Colonic mucosa (tissue), 4 donors: ENCODE data around the gene OGT. TPM values are rescaled to one million over a fixed set of nuclear protein-coding genes. Genes with fewer than 3 reads are reported as not detected.
"Not testable (repeated sequence)": the region's sequence is repeated elsewhere in the genome, so short reads cannot be mapped to it uniquely, and the experiment has no call there.

Experiments
- DNase-seq: peaks from one replicate; pipeline ENCODE4 v3.0.0-alpha.2; 2020
- H3K27ac ChIP-seq: fragments of 200-600 bp; one replicate; pipeline ENCODE4 v1.8.0; 2021
- H3K27me3 ChIP-seq: fragments of 200-600 bp; one replicate; pipeline ENCODE4 v1.8.0; 2021
- H3K36me3 ChIP-seq: fragments of 200-600 bp; one replicate; pipeline ENCODE4 v1.8.0; 2021
- H3K4me1 ChIP-seq: fragments of 200-600 bp; one replicate; pipeline ENCODE4 v1.8.0; 2021; ENCODE audit warnings: mild to moderate bottlenecking
- H3K4me3 ChIP-seq: fragments of 200-600 bp; one replicate; pipeline ENCODE4 v1.8.0; 2021
- H3K9ac ChIP-seq, 2 donors: one replicate each; pipeline ENCODE4 v1.7.0; 2013; ENCODE audit warnings: control low read depth in 2 of 2, low read depth in 2 of 2, low read length in 2 of 2
- H3K9me3 ChIP-seq: fragments of 200-600 bp; one replicate; pipeline ENCODE4 v1.8.0; 2021
- intact Hi-C: fragments of 100-400 bp; cut with DNase I; formaldehyde crosslinking; loops from one replicate; pipeline ENCODE4 v1.14.1; 2022
- total RNA-seq, 2 donors: library from RNA; stranded (reverse); fragmentation: NEBNext Ultra II Directional in 1 of 2; extraction: Animal tissue kit (Norgen Biotek cat#: 25700) in 1 of 2; gene quantifications; one replicate each; pipeline ENCODE4 v1.2.1, GENCODE V29; 2021
- TF ChIP-seq, protein P1 (sequence below): fragments of 200-600 bp; IDR thresholded peaks from one replicate; pipeline ENCODE4 v1.8.0; 2022; ENCODE audit warnings: antibody characterized with exemption, mild to moderate bottlenecking
- donor health status: healthy.
- donor health status: DM: no; HTN: no; CAD: no.
- donor health status: DM: no; HTN: no; CAD: no.

OGT gene
- total RNA-seq, 2 donors from 2014 or later, result 75.0 to 80.6 TPM

DNA sequence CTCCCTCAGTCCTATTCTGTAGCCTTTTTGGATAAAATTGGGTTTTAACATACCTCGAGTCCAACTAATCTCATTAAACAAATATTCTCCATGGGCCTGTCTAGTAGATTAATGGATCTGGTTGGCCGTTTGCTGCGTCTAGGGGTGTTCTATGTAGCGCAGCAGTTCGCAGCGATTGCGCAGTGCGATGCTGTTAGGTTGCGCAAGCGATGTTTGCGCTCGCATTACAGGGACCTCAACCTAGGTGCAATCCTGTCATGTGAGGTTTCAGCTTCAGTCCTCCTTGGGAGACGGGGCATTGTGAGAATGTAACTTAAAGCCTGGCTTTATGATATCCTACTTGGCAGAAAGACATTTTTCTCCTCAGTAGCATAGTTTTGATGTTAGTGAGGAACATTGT is 14.0 kb downstream of the OGT start:
- intact Hi-C loops, result no loop called here
- H3K36me3 ChIP-seq, result no peaks in the 10 kb centered on the region

DNA sequence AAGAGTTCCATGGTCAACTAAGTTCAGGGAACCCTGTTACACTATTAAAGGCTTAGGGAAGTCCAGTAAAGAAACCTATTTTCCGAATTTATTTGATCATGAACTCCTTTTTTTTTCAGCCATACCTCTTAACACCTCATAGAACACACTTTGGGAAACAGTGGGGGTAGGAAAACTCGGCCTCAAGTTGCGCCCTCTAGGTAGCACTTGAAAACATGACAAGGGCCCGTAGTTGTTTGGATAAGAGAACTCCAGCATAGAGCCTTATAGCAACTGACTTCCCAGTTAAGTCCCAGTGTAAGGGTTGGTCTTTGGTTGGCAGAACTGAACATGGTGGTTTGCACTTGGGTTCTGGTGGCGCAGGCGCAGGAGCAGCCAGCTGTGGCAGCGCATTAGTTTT is 14.4 kb downstream of the OGT start:
- Histone ChIP-seq H3K9ac (no peak overlapping the region), H3K4me3 (no peak overlapping the region), H3K4me1 (no peaks in the 10 kb centered on the region), H3K9me3 (no peaks in the 10 kb centered on the region), H3K27ac (no peak overlapping the region), H3K27me3 (no peaks in the 10 kb centered on the region), H3K36me3 (no peaks in the 10 kb centered on the region)
- no peak for DNase-seq
- intact Hi-C loops, result no loop called here
- TF ChIP-seq, protein P1, sequence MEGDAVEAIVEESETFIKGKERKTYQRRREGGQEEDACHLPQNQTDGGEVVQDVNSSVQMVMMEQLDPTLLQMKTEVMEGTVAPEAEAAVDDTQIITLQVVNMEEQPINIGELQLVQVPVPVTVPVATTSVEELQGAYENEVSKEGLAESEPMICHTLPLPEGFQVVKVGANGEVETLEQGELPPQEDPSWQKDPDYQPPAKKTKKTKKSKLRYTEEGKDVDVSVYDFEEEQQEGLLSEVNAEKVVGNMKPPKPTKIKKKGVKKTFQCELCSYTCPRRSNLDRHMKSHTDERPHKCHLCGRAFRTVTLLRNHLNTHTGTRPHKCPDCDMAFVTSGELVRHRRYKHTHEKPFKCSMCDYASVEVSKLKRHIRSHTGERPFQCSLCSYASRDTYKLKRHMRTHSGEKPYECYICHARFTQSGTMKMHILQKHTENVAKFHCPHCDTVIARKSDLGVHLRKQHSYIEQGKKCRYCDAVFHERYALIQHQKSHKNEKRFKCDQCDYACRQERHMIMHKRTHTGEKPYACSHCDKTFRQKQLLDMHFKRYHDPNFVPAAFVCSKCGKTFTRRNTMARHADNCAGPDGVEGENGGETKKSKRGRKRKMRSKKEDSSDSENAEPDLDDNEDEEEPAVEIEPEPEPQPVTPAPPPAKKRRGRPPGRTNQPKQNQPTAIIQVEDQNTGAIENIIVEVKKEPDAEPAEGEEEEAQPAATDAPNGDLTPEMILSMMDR, result no peak

More for the DNA sequence above, 14.0 kb downstream of the OGT start:
- no peaks in the 10 kb centered on the region for H3K9me3 ChIP-seq
- no peak overlapping the region for H3K9ac ChIP-seq
- H3K27ac ChIP-seq, result no peak overlapping the region
- TF ChIP-seq, protein P1, result no peak
- no peaks in the 10 kb centered on the region for H3K4me1 ChIP-seq
- H3K27me3 ChIP-seq, result no peaks in the 10 kb centered on the region
- H3K4me3 ChIP-seq, result no peak overlapping the region
- DNase-seq, result no peak

DNA sequence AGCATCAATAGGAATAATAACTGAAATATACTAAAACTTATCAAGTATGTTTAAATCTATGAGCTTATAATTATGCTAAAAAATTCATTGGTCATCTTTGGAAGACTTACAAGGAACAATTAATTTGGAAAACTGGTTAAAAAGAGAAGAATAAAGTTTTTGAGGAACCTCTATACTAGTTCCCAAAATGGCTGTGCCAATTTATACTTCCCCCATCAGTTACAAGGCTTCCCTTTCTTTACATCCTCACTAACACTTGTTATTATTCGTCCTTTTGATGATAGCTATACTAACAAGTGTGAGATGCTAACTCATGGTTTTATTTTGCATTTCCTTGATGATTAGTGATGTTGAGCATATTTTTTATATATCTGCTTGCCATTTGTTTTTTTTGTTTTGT is 17.1 kb downstream of the OGT start:
- Histone ChIP-seq H3K36me3 (no peaks in the 10 kb centered on the region), H3K27ac (no peak overlapping the region), H3K9ac (no peak overlapping the region), H3K4me1 (no peaks in the 10 kb centered on the region), H3K4me3 (no peak overlapping the region), H3K27me3 (no peaks in the 10 kb centered on the region), H3K9me3 (no peaks in the 10 kb centered on the region)
- no peak for DNase-seq
- TF ChIP-seq, protein P1, result no peak
- intact Hi-C loops, result no loop called here

DNA sequence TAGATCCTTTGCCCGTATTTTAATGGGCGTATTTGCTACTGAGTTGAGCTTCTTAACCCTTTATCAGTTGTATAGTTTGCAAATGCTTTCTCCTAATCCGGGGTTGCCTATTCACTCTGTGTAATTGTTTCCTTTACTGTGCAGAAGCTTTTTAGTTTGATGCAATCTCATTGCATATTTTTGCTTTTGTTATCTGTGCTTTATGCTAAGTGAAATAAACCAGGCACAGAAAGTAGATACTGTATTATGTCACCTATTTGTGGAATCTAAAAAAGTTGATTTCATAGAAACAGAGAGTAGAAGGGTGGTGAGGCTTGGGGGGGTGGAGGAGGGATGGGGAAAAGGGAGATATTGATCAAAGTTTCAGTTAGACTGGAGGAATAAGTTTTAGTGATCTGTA is 17.7 kb downstream of the OGT start:
- H3K4me1 ChIP-seq, result no peaks in the 10 kb centered on the region
- no peaks in the 10 kb centered on the region for H3K27me3 ChIP-seq
- H3K9me3 ChIP-seq, result no peaks in the 10 kb centered on the region
- H3K27ac ChIP-seq, result no peak overlapping the region
- no peaks in the 10 kb centered on the region for H3K36me3 ChIP-seq
- intact Hi-C loops, result no loop called here
- TF ChIP-seq, protein P1, result no peak
- no peak for DNase-seq
- no peak overlapping the region for H3K4me3 ChIP-seq
- no peak overlapping the region for H3K9ac ChIP-seq

DNA sequence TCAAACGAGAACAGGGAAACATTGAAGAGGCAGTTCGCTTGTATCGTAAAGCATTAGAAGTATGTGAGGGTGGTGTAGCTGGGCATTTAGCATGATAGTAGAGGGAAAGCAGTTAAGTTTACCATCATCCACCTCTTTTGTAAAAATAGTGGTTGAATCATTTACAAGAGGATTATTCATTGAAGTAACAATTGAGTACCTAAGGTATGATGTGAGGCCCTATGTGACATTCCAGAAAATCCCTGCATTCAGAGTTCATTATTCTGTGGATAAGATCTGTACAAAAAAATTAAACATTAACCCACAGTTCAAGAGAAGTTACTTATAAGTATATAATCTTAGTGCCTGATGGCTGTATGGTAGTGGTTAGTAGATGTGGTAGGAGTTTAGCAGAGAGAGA is 23.1 kb downstream of the OGT start:
- no peak for DNase-seq
- Histone ChIP-seq H3K36me3 (peaks cover 5% of the 10 kb centered on the region), H3K9ac (no peak overlapping the region), H3K27me3 (no peaks in the 10 kb centered on the region), H3K27ac (no peak overlapping the region), H3K4me1 (no peaks in the 10 kb centered on the region), H3K9me3 (no peaks in the 10 kb centered on the region), H3K4me3 (no peak overlapping the region)
- TF ChIP-seq, protein P1, result no peak
- intact Hi-C loops, result no loop called here

DNA sequence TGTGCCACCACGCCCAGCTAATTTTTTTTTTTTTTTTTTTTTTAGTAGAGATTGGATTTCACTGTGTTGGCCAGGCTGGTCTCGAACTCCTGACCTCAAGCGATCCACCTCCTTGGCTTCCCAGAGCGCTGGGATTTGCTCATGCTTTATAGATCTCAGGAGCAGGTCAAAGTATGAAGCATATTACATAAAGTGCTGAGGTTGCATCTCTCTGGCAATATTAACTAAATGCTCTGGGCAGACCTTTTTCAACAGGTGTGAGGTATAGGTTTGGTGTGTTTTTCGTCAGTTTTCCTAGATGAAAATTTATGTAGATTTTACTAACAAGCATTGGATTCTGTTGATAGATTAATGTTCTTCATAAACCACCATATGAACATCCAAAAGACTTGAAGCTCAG is 26.0 kb downstream of the OGT start:
- Histone ChIP-seq H3K9ac (no peak overlapping the region), H3K36me3 (peaks cover 5% of the 10 kb centered on the region), H3K27me3 (no peaks in the 10 kb centered on the region), H3K27ac (no peak overlapping the region), H3K4me1 (no peaks in the 10 kb centered on the region), H3K4me3 (no peak overlapping the region), H3K9me3 (no peaks in the 10 kb centered on the region)
- intact Hi-C loops, result no loop called here
- TF ChIP-seq, protein P1, result no peak
- no peak for DNase-seq

DNA sequence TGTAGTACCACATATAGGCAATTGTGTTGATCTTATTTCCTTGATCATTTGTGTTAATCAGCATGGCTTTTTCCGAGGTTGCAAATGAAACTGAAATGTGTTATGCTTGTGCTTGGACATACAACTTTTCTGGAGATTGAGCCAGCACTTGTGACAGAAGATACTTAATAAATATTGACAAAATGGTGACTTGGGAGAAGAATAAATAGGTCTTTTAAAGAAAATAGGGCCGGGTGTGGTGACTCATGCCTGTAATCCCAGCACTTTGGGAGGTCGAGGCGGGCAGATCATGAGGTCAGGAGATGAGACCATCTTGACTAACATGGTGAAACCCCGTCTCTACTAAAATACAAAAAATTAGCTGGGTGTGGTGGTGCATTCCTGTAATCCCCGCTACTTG is 26.9 kb downstream of the OGT start:
- intact Hi-C loops, result loop anchor here (10.0 kb wide), 2 partner anchors 175 to 265 kb away; no protein-coding TSS in a partner anchor
- not testable (repeated sequence) for H3K36me3 ChIP-seq

More for the DNA sequence above, 26.9 kb downstream of the OGT start:
- not testable (repeated sequence) for H3K27me3 ChIP-seq, DNase-seq, H3K4me1 ChIP-seq, H3K27ac ChIP-seq, H3K4me3 ChIP-seq, H3K9ac ChIP-seq, H3K9me3 ChIP-seq
